ENCODE results near the gene ACTR2. TPM values are rescaled to one million over a fixed set of nuclear protein-coding genes. Genes with fewer than 3 reads are reported as not detected.
A peak's percentile ranks its signal among the peaks of the same experiment; 100 is the strongest.

The ACTR2 gene
- total RNA-seq, 1 experiment from 2014 or later: 199 TPM

DNA sequence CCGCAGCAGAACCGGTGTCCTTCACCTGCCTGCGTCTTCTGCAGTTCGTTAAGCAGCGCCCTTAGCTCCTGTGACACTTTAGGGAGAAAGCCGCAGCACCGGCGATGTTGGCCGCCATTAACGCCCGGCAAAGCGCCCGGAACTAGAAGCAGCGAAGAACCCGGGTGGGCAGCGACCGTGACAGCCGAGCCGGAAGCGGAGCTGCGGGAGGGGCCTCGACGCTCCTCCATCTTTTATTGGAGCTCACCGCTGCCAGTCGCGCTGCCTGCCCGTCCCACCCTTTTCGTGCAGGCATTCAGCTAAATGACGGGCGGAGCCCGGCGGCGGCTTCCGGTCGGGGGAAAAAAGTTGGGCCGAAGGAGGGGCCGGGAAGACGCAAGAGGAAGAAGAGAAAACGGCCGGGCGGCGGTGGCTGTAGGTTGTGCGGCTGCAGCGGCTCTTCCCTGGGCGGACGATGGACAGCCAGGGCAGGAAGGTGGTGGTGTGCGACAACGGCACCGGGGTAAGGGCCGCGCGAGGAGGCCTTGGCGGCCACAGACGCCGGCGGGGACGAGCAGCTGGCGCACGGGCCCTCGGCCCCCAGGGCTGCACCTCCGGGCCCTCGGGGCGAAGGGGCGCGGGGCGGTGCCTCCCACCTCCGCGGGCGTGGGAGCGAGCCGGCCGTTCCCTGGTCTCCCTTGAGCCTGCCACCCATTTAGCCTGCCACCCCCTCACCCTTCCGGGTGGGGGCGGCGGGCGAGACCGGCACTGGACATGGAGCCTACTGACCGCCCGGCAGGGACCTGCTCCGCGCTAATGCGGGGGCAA, at the start of gene ACTR2 (continued):
- TF ChIP-seq ZBTB33 (IDR thresholded peaks at IDR 0.05; ENCODE audit: extremely low read depth, insufficient replicate concordance, low read length) (no peak), JUND (IDR thresholded peaks at IDR 0.05) (no peak), ZNF274 (IDR thresholded peaks at IDR 0.05; ENCODE audit: low read depth, low read length) (no peak), ELF1 (IDR thresholded peaks at IDR 0.05; ENCODE audit: borderline replicate concordance, low read depth) (peak; percentile 73), EZH2 (IDR thresholded peaks at IDR 0.05) (no peak)

- ChIA-PET CTCF (no interaction called here), RAD21 (ENCODE audit: low non-redundant PET in 1 of 2, low total read pairs in 2 of 2, uncharacterized antibody in 2 of 2, unreplicated experiment in 2 of 2) (interaction anchor here in 1 of 2 experiments (0.6 kb wide), 1 partner anchor 8 kb away, joined by 4 read pairs; no protein-coding TSS in a partner anchor), POLR2A (no interaction called here)
- H3K9me3 ChIP-seq (ENCODE audit: control insufficient read depth in 1 of 2, insufficient read depth in 1 of 2, low read depth in 1 of 2, low read length in 2 of 2): no peaks in the 10 kb centered on the region
- H3K9ac ChIP-seq (ENCODE audit: low read length): no peak overlapping the region
- peaks cover 0 to 7% of the 10 kb centered on the region in 2 experiments; a peak in 1 of 4 replicates for H3K4me1 ChIP-seq (ENCODE audit: control insufficient read depth in 1 of 2, insufficient read depth in 2 of 2, low read length in 2 of 2)
- no peak overlapping the region for H3K4me2 ChIP-seq (ENCODE audit: low read length)
- intact Hi-C loops (cut with micrococcal nuclease): no loop called here
- no peaks in the 10 kb centered on the region for H3K27me3 ChIP-seq (ENCODE audit: insufficient read depth, low read length)
- H3K36me3 ChIP-seq (ENCODE audit: control insufficient read depth in 1 of 2, insufficient read depth in 2 of 2, low read length in 2 of 2): no peaks in the 10 kb centered on the region
- H4K20me1 ChIP-seq (ENCODE audit: insufficient read depth): no peaks in the 10 kb centered on the region
- no peak overlapping the region for H2AFZ ChIP-seq (ENCODE audit: low read depth, low read length, poor library complexity, severe bottlenecking)
- H3K4me3 ChIP-seq (replicated peaks in 1 of 2; ENCODE audit: low read depth in 1 of 2, low read length in 2 of 2): no peak overlapping the region
- no peak for DNase-seq (ENCODE audit: low read depth, low spot score)
- no peaks in the 10 kb centered on the region for H3K79me2 ChIP-seq (ENCODE audit: insufficient read depth, low read length)
- BruUV-seq (replicated peaks): no TSS peak
- no peaks in the 10 kb centered on the region for H3K9me2 ChIP-seq (ENCODE audit: insufficient read depth)
- no peak for ATAC-seq
- H3K27ac ChIP-seq (ENCODE audit: low read depth, low read length): no peak overlapping the region
- TF ChIP-seq JUND (IDR thresholded peaks at IDR 0.05) (no peak), ZBTB33 (IDR thresholded peaks at IDR 0.05; ENCODE audit: extremely low read depth, insufficient replicate concordance, low read length) (no peak), EGR1 (IDR thresholded peaks at IDR 0.05; ENCODE audit: low read depth) (no peak), SRF (IDR thresholded peaks at IDR 0.05; ENCODE audit: low read depth) (no peak), YY1 (IDR thresholded peaks at IDR 0.05; ENCODE audit: extremely low read depth, insufficient replicate concordance, low read depth, low read length) (no peak), POLR2AphosphoS5 (IDR thresholded peaks at IDR 0.05; ENCODE audit: low read depth, low read length) (no peak), CEBPB (IDR thresholded peaks at IDR 0.05; ENCODE audit: low read depth) (no peak), EZH2phosphoT487 (IDR thresholded peaks at IDR 0.05; ENCODE audit: borderline replicate concordance) (no peak), ELF1 (IDR thresholded peaks at IDR 0.05; ENCODE audit: borderline replicate concordance, low read depth) (no peak), ZFX (IDR thresholded peaks at IDR 0.05) (no peak), SIN3A (IDR thresholded peaks at IDR 0.05; ENCODE audit: low read depth) (no peak), REST (IDR thresholded peaks at IDR 0.05; ENCODE audit: low read depth) (no peak), EZH2 (IDR thresholded peaks at IDR 0.05) (no peak), FOSL1 (IDR thresholded peaks at IDR 0.05; ENCODE audit: low read depth) (no peak), POLR2A (IDR thresholded peaks at IDR 0.05; ENCODE audit: borderline replicate concordance, extremely low read depth, insufficient read depth, insufficient read length) (no peak)
- TF ChIP-seq, protein P1, sequence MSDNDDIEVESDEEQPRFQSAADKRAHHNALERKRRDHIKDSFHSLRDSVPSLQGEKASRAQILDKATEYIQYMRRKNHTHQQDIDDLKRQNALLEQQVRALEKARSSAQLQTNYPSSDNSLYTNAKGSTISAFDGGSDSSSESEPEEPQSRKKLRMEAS (IDR thresholded peaks at IDR 0.05): no peak
Observed at GRCh38 chr2:65182570-65182969, 45.1 kb upstream of the ACTR2 start.
